ENCODE measurements around the gene KCNT1. TPM values are rescaled to one million over a fixed set of nuclear protein-coding genes. Genes with fewer than 3 reads are reported as not detected.

The KCNT1 gene
- total RNA-seq, 1 experiment from 2014 or later: 0.68 TPM

GRCh38 chr9:135750786-135751185 lies 48.8 kb downstream of the KCNT1 start:
- H3K18ac ChIP-seq (ENCODE audit: insufficient read length, low read depth, low read length): no peak overlapping the region
- H3K79me1 ChIP-seq (ENCODE audit: insufficient read depth, low read depth, low read length, poor library complexity, severe bottlenecking): no peaks in the 10 kb centered on the region
- H3K56ac ChIP-seq (ENCODE audit: insufficient read length, low read depth, low read length): no peak overlapping the region
- H2BK12ac ChIP-seq (ENCODE audit: insufficient read length, low read depth, low read length): no peak overlapping the region
- H2BK15ac ChIP-seq (ENCODE audit: low read depth, low read length): no peak overlapping the region
- H2BK120ac ChIP-seq (ENCODE audit: low read depth, low read length, poor library complexity, severe bottlenecking): no peak overlapping the region
- no peak overlapping the region for H4K8ac ChIP-seq (replicated peaks; ENCODE audit: insufficient read length, low read depth, low read length)
- H3T11ph ChIP-seq (ENCODE audit: low read length): no peak overlapping the region
- H4K20me1 ChIP-seq (ENCODE audit: control insufficient read depth, insufficient read depth, insufficient read length): no peaks in the 10 kb centered on the region
- TF ChIP-seq CTCF (conservative IDR thresholded peaks at IDR 0.05): no peak
- no peak overlapping the region for H2AFZ ChIP-seq (ENCODE audit: low read length)
- no peaks in the 10 kb centered on the region for H3K9me3 ChIP-seq (ENCODE audit: control insufficient read depth, low read depth, low read length)
- no peaks in the 10 kb centered on the region for H3K27me3 ChIP-seq (ENCODE audit: insufficient read depth, low read length)
- no peaks in the 10 kb centered on the region for H3K23me2 ChIP-seq (ENCODE audit: insufficient read length, low read depth, low read length, poor library complexity, severe bottlenecking)
- no peak overlapping the region for H3K4me2 ChIP-seq (ENCODE audit: insufficient read depth, insufficient read length, low read length)
- H3K9me3 Mint-ChIP-seq: no peaks in the 10 kb centered on the region; a peak in 1 of 5 replicates
- H3K79me2 ChIP-seq (ENCODE audit: insufficient read depth, low read length): no peaks in the 10 kb centered on the region
- WGBS (ENCODE audit: extremely low coverage, insufficient read length, low lambda C conversion rate): no CpG with 5 or more reads among the region's 22 CpGs
- H3K27ac Mint-ChIP-seq: no peak overlapping the region
- H4K91ac ChIP-seq (ENCODE audit: insufficient read length, low read depth, low read length): no peak overlapping the region
- H2AK5ac ChIP-seq (ENCODE audit: insufficient read length, low read length): no peak overlapping the region
- H3K14ac ChIP-seq (ENCODE audit: insufficient read depth, low read length): no peak overlapping the region
- H3K4me1 Mint-ChIP-seq: peaks cover 0 to 9% of the 10 kb centered on the region in 2 experiments; a peak in 2 of 4 replicates
- H3K27ac ChIP-seq (ENCODE audit: insufficient read length, low read depth, low read length): no peak overlapping the region
- H3K27me3 Mint-ChIP-seq (ENCODE audit: low read depth): no peaks in the 10 kb centered on the region
- H2BK20ac ChIP-seq (ENCODE audit: low read depth, low read length, poor library complexity, severe bottlenecking): no peak overlapping the region
- H2BK5ac ChIP-seq (ENCODE audit: insufficient read length, low read length): no peak overlapping the region
- H3K4me1 ChIP-seq (ENCODE audit: insufficient read depth, low read length): no peaks in the 10 kb centered on the region
- H3K23ac ChIP-seq (ENCODE audit: insufficient read length, low read depth, low read length): no peak overlapping the region
- no peaks in the 10 kb centered on the region for H3K36me3 Mint-ChIP-seq (ENCODE audit: insufficient read depth in 1 of 3, low read depth in 3 of 3)
- H4K5ac ChIP-seq (ENCODE audit: insufficient read length, low read depth, low read length): no peak overlapping the region
- H3K9ac ChIP-seq (ENCODE audit: extremely low read depth, insufficient read length, low read length): no peak overlapping the region
- H3K4me3 Mint-ChIP-seq: no peak overlapping the region
- no peak for DNase-seq
- no peak overlapping the region for H3K4ac ChIP-seq (ENCODE audit: low read depth, low read length)
